GM21825 (cell line): ENCODE measurements around the gene ADAD1.
A peak's percentile ranks its signal among the peaks of the same experiment; 100 is the strongest.

ENCODE experiments used
- ATAC-seq: cut with Tn5 transposase; IDR thresholded peaks from one replicate; pipeline ENCODE4 v1.9.1; 2021; ENCODE audit warnings: mild to moderate bottlenecking, moderate library complexity; ENCODE audit not compliant: unreplicated experiment

The ADAD1 gene

DNA sequence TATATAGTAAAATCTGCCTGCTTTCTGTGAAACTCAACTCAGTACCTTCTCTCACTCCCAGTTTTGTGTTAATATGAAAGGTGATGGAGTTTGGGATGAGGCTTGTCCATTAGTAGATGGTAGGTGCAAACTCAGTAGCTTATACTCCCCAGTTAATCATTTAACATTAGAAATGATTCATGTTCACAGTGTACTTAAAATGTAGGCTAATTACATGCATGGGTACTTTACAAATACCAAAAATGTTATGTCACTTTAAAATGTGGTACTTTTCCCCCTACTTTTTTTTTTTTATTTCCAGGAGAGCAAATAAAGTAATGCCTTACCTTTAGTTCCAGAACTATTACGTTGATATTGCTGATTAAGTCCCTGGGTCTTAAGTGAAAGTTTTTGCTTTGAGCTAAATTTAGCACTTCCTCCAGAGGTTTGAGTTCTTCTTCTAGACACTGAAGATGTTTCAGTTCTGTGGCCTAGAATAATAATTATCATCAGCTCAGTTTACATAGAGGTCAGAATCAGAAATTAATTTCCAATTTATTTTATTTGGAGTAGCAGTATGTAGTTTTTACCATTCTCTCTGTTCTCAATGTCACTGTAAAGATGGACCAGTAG is 74.7 kb downstream of the ADAD1 start:
- no peak for ATAC-seq

DNA sequence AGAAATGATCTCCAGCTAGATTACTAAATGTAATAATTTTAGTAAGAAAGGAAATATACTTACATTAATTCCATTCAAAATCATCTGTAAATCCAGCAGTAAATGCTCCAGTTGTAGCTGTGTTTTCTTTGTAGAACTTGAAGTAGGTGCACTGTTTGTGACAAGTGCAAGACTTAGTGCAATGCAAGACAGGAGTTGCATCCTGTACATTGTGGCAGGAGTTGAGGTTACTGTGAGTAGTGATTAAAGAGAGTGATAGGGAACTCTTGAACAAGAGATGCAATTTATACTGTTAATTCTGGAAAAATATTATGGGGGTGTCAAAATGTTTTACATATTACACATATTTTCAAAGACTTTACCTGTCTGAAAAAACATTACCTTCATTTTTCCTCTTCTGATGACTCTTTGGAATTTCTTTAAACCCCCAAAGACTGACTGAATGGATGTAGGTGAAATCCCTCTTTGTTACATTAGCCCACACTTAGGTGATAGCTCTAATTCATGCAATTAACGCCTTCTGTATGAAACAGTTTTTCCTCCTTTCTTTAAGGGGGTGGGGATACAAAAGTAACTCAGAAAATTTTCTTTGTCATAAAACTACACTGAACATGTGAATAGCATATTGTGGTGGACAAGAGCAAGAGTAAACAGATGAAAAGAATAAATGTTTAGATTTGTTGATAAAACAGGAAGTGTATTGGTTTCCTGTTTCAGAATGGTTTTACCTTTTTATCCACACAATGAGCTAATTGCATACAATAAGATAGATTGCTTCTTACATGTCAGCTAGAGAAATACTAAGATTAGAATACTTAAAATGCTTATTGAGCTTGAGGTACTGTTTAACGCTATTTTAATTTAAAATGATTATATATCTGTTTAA is 77.7 kb downstream of the ADAD1 start, which contains the start of gene IL2:
Gene IL2, minus strand, starts transcription at position 495 of the 886 bp plus-strand sequence. Its CDS starts 285 bp downstream, at position 210.
- ATAC-seq, result no peak

DNA sequence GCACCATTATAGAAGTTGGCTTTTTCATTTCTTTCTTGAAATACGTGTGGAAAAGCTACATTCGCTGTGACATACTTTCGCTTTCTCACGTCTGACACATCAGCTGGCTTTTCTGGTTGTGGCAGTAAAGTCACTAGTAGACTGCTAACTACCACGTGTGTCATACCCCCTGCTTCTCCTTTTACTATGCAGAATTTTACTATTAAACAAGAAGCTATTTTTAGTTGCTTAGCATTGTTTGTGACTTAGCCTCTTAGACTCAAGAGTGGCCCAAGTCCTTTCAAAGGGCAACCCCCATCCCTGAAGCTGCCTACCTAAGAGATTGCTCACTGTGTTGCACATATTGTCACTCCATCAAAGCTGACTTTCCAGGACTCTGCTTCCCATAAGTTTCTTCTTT is 79.8 kb downstream of the ADAD1 start:
- ATAC-seq, result peak; percentile 73

DNA sequence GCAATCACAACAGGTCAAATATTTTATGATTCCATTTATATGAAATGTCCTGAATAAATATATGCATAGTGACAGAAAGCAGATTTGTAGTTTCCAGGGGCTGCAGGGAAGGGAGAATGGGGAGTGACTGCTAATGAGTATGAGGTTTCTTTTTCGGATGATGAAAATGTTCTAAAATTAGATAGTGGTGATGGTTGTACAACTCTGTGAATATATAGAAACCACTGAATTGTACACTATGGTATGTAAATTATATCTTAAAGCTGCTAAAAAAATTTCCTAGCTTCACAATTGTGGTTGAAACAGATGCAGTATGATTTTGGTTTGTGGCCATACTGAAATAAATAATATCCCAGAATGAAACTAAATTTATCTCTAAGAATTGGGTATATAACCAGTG is 90.6 kb downstream of the ADAD1 start:
- ATAC-seq, result no peak

DNA sequence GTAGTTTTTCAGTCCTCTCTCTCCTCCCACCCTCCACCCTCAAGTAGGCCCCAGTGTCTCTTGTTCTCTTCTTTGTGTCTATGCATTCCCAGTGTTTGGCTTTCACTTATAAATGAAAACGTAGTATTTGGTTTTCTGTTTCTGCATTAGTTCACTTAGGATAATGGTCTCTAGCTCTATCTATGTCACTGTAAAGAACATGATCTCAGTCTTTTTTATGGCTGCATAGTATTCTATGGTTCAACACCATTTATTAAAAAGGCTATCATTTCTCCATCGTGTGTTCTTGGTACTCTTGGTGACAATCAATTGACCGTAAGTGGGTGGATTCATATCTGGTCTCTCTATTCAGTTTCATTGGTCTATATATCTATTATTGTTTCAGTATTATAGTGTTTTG is 96.4 kb downstream of the ADAD1 start:
- ATAC-seq, result no peak

DNA sequence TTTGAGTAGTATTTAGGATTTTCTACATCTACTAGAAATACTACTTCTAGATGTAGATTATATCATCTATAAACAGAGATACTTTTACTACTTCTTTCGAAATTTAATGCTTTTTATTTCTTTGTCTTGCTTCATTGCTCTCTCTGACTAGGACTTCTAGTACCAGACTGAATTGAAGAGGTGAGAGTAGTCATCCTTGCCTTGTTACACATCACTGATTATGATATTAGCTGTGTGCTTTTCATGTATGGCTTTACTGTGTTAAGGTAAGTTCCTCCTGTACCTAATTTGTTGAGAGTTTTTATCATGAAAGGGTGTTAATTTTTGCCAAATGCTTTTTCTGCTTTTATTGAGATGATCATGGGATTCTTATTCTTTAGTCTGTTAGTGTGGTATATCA is 97.3 kb downstream of the ADAD1 start:
- ATAC-seq, result no peak

DNA sequence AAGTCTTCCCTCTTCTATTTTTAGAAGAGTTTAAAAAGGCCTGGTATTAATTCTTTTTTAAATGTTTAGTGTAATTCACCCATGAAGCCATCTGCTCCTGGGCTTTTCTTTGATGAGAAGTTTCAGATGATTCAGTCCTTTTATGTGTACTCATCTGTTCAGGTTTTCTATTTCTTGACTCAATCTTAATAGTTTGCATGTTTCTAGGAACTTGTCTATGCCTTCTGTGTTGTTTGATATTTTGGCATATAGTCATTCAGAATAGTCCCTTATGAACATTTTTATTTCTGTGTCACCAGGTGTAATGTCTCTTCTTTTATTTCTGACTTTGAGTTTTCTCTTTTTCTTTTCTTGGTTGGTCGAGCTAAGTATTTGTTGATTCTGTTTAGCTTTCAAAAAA is 97.9 kb downstream of the ADAD1 start:
- ATAC-seq, result no peak
